Measurements from ENCODE around the gene ARHGAP26.

DNA sequence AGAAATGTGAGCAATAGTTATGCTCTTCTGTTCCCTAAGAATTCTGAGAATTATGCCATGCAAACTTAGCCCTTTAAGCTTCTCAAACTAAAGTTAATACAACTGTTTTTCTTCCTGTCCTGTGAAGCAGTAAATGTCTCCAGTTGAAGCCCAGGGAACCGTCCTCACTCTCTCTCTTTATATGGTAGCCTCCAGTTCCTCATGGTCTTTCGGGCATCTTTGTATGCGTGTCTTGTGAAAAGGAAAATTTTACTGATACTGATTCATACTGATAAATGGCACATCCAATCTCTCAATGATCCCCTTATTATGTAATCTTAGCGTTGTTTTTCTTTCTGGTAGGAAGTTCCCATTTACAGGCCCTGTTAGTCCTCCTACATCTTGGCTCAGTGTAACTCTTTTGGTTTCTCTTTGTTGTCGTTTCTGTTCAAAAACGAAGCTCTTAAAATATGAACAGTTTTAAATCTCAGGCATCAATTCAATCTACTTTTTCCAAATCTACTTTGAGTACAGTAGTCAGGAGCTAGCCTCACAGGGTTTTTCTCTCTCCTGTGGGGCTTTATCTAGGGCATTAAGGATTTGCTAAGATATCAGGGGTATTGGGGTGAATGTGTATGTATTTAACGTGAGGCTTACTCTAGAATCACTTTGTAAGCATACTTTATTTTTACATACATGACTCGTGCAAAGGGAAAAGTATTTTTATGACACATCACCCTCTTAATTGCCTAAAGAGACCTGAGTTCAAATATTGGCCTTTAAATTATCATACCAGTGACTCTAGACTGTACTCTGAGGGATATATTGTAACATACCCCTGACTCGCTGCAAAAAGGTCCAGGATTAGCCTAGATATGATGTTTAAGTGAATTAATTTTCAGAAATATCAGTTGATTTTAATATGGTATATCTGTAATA is 375.3 kb downstream of the ARHGAP26 start:
- TF ChIP-seq, protein P1, sequence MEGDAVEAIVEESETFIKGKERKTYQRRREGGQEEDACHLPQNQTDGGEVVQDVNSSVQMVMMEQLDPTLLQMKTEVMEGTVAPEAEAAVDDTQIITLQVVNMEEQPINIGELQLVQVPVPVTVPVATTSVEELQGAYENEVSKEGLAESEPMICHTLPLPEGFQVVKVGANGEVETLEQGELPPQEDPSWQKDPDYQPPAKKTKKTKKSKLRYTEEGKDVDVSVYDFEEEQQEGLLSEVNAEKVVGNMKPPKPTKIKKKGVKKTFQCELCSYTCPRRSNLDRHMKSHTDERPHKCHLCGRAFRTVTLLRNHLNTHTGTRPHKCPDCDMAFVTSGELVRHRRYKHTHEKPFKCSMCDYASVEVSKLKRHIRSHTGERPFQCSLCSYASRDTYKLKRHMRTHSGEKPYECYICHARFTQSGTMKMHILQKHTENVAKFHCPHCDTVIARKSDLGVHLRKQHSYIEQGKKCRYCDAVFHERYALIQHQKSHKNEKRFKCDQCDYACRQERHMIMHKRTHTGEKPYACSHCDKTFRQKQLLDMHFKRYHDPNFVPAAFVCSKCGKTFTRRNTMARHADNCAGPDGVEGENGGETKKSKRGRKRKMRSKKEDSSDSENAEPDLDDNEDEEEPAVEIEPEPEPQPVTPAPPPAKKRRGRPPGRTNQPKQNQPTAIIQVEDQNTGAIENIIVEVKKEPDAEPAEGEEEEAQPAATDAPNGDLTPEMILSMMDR (optimal IDR thresholded peaks at IDR 0.05 in 1 of 3, IDR thresholded peaks at IDR 0.05 in 1 of 3, conservative IDR thresholded peaks at IDR 0.05 in 1 of 3; ENCODE audit: extremely low read depth in 1 of 3, insufficient read depth in 2 of 3, low read length in 3 of 3): no peak
- no peak for TF ChIP-seq EZH2 (IDR thresholded peaks at IDR 0.05; ENCODE audit: low read length)

Measured in keratinocyte (primary cell).